Suprapubic skin (tissue), 4 donors: ENCODE data around the gene CREB3L1. TPM values are rescaled to one million over a fixed set of nuclear protein-coding genes. Genes with fewer than 3 reads are reported as not detected.

Experiments
- DNase-seq, 2 donors: peaks; one replicate each; pipeline ENCODE4 v3.0.0-alpha.2; 2019; ENCODE audit warnings: low spot score in 2 of 2
- H3K27ac ChIP-seq: fragments of 200-600 bp; sonication (generic); one replicate; pipeline ENCODE4 v1.5.1; 2019
- H3K27me3 ChIP-seq: fragments of 200-600 bp; sonication (generic); one replicate; pipeline ENCODE4 v1.5.1; 2019
- H3K36me3 ChIP-seq: fragments of 200-600 bp; sonication (generic); one replicate; pipeline ENCODE4 v1.5.1; 2019
- H3K4me1 ChIP-seq: fragments of 200-600 bp; sonication (generic); one replicate; pipeline ENCODE4 v1.5.1; 2019
- H3K4me3 ChIP-seq: fragments of 200-600 bp; sonication (generic); one replicate; pipeline ENCODE4 v1.5.1; 2019; ENCODE audit warnings: mild to moderate bottlenecking
- H3K9me3 ChIP-seq: fragments of 200-600 bp; sonication (generic); one replicate; pipeline ENCODE4 v1.5.1; 2019
- CTCF ChIP-seq, 2 donors: fragments of 200-600 bp in 1 of 2; fragments of 450-650 bp in 1 of 2; sonication (generic) in 1 of 2; IDR thresholded peaks; one replicate each; pipeline ENCODE4 v1.5.1; 2016 to 2019; ENCODE audit warnings: antibody characterized with exemption in 2 of 2, mild to moderate bottlenecking in 1 of 2, moderate library complexity in 1 of 2
- EP300 ChIP-seq: sonication (generic); formaldehyde crosslinking; IDR thresholded peaks from one replicate; pipeline ENCODE4 v1.6.1; 2017; ENCODE audit warnings: antibody characterized with exemption
- POLR2A ChIP-seq, 2 donors: fragments of 450-650 bp; IDR thresholded peaks; one replicate each; pipeline ENCODE4 v1.6.1; 2017; ENCODE audit warnings: antibody characterized with exemption in 2 of 2, mild to moderate bottlenecking in 2 of 2, moderate library complexity in 2 of 2
- POLR2AphosphoS5 ChIP-seq, 3 donors: sonication (generic); formaldehyde crosslinking; IDR thresholded peaks; one replicate each; pipeline ENCODE4 v1.6.1; 2017; ENCODE audit warnings: antibody characterized with exemption in 3 of 3
- WGBS: methylation state at CpG from one replicate; pipeline ENCODE4 v1.1.5; 2018; 5-methylcytosine and 5-hydroxymethylcytosine counted together
- total RNA-seq, 4 donors: library from RNA; depleted of rRNA; stranded (reverse); fragments of >200 nt; gene quantifications; one replicate each; pipeline ENCODE4 v1.1.0, GENCODE V29; 2016

The CREB3L1 gene
- total RNA-seq, 4 donors from 2014 or later: 0.79 to 2.3 (median 1.5) TPM

DNA sequence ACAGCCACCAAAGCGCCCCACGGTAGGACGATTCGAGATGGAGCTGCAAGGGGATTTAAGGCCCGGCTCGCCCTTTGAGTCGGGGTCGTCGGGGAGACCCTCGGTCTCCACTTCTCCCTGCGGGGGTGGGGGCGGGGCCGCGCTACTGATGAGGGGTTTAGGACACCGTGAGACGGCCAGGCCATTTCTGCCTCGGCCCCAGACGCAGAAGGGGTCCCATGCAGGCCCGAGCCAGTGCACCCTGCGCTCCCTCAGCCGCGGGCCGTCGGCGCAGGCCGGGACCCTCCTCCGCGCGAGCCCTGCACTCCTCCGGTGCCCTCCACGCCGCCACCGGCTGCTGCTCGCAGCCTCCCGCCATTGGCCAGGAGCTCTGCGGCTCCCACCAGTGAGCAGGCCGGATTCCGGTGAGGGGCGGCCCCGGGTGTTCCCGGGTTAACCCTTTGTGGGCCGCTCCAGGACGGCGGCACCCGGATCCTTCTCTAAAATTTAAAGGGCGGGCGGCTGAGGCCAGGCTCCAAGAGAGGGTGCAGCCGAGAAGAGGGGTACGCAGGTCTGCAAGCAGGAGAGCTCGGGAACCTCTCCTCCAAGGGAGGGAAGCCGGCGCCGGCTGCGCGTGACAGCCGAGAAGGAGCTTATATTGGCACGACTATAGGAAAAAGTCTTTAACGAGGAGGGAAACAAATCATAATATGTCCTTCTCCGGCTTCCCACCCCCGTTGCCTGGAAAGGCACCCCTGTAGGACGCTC lies 18.0 kb downstream of the CREB3L1 start:
- peaks cover 58% of the 10 kb centered on the region for H3K4me1 ChIP-seq
- H3K27ac ChIP-seq: peak overlapping the region; percentile 76
- H3K9me3 ChIP-seq: no peaks in the 10 kb centered on the region
- WGBS: 1% methylated on average over 33 of the region's 61 CpGs
- peaks cover 5% of the 10 kb centered on the region for H3K27me3 ChIP-seq
- no peak for TF ChIP-seq POLR2AphosphoS5 (IDR thresholded peaks at IDR 0.05)
- TF ChIP-seq POLR2A (IDR thresholded peaks at IDR 0.05): no peak
- peak overlapping the region; percentile 49 for H3K4me3 ChIP-seq
- H3K36me3 ChIP-seq: no peaks in the 10 kb centered on the region
- DNase-seq: peak in 1 of 2 donors; percentile 82

GRCh38 chr11:46296059-46296527 lies 18.6 kb downstream of the CREB3L1 start:
- H3K36me3 ChIP-seq: no peaks in the 10 kb centered on the region
- DNase-seq: no peak
- no peaks in the 10 kb centered on the region for H3K9me3 ChIP-seq
- TF ChIP-seq CTCF (IDR thresholded peaks at IDR 0.05) (no peak), POLR2A (IDR thresholded peaks at IDR 0.05) (no peak), EP300 (no peak), POLR2AphosphoS5 (IDR thresholded peaks at IDR 0.05) (no peak)
- peak overlapping the region; percentile 49 for H3K4me3 ChIP-seq
- peak overlapping the region; percentile 28 for H3K27ac ChIP-seq
- WGBS: 10% methylated on average over 18 of the region's 18 CpGs
- H3K4me1 ChIP-seq: peaks cover 54% of the 10 kb centered on the region
- peaks cover 5% of the 10 kb centered on the region for H3K27me3 ChIP-seq

DNA sequence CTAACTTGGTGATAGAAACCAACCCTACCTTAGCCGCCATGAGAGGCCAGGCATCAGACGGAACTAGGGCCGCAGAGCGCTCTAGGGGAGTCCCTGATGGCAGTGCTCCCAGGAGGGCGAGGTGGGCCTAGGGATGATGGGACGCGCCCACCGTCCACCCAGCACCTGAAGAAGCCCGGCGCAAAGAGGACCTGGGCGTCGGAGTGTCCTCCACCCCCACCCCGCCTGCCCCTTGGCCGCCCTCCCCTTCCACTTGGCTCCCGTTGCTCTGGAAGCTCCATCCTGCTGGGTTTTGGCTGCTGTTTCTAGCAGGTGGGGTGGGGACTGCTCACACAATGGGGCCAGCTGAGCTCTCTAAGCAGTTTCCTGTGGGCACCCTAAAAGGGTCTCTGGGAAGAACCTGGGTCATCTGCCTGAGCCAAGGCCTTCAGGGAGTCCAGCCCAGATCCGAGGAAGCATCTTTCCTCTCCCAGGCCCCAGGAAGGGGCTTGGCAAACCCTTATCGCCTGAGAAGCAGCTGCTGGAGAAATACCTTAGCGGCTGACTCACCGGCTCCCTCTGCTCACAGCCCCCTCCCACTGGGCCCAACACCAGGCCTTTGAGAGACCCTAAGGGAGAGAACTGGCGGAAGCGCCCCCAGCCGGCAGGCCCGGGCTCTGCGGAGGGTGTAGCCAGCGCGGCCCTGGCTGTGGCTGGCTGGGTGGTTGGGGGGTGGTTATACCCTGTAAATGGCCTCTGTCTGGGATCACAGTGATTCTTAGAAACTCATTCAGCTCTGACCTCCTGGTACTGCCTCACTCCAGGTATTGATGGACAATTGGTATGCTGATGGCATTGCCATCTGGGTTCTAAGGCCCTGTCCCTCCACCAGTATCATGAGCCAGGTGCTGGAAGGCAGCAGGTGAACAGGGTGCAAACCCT lies 19.3 kb downstream of the CREB3L1 start:
- 34% methylated on average over 8 of the region's 26 CpGs for WGBS
- H3K36me3 ChIP-seq: no peaks in the 10 kb centered on the region
- TF ChIP-seq EP300: no peak
- TF ChIP-seq CTCF (IDR thresholded peaks at IDR 0.05): peak in 1 of 2 donors; percentile 29
- DNase-seq: no peak
- H3K27me3 ChIP-seq: peaks cover 5% of the 10 kb centered on the region
- H3K4me1 ChIP-seq: peaks cover 50% of the 10 kb centered on the region
- H3K4me3 ChIP-seq: peak overlapping the region; percentile 49
- H3K27ac ChIP-seq: peak overlapping the region; percentile 28
- H3K9me3 ChIP-seq: no peaks in the 10 kb centered on the region

DNA sequence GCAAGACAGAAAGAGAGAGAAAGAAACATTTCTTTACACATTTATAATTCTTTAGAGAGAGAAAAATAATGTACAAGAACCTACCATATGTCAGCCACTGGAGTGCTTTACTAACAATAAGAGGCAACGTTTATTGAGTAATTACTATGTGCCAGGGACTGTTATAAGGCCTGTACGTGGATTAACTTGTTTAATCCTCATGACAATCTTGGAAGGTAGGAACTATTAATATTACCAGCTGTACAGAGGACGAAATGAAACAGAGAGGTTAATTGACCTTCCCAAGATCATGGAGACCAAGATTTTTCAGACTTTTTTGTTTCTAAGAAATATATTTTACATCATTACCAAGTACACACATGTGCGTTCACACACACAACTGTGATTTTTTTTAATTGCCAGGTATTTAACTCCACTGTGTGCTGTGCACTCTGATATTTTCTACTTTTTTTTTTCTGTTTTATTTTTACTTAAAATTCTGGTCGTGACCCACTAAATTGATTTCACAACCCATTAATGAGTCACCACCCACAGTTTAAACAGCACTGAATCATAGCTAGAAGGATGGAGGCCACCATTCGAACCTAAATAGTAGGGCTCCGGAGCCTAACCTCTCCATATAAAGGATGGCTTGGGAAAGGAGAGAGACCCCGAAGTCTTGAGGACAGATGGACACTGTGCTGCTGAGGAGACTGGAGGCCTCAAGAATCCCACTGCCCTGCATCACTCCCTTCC lies 21.4 kb downstream of the CREB3L1 start:
- H3K9me3 ChIP-seq: no peaks in the 10 kb centered on the region
- no peak for DNase-seq
- peaks cover 34% of the 10 kb centered on the region for H3K4me1 ChIP-seq
- no peak overlapping the region for H3K4me3 ChIP-seq
- TF ChIP-seq POLR2AphosphoS5 (IDR thresholded peaks at IDR 0.05): no peak
- no peak for TF ChIP-seq EP300
- TF ChIP-seq CTCF (IDR thresholded peaks at IDR 0.05): no peak
- TF ChIP-seq POLR2A (IDR thresholded peaks at IDR 0.05): no peak
- H3K27ac ChIP-seq: peak overlapping the region; percentile 12
- WGBS: 52% methylated on average over 8 of the region's 8 CpGs
- no peaks in the 10 kb centered on the region for H3K36me3 ChIP-seq
- H3K27me3 ChIP-seq: peaks cover 5% of the 10 kb centered on the region

DNA sequence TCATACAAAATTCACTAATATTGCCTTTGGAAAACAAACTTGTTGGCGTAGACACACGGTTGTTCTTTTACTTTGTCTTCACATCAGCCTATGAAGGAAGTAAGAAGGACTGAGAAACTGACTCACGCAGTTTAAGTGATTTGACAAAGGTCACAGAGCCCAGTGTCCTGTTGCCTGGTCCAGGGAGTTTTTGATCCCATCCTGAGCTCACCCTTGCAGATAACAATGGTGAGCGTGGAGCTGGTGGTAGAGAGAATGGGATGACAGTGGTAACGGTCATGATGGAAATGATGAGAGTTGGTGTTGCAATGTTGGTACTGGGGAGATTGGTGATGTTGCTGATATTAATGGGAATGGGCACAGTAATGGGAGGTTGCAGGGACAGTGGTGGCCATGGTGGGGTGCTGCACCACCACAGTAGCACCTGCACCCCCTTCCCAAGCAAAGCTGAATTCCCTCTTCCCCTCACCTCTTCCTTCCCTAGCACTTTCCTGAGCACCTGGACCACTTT lies 22.0 kb downstream of the CREB3L1 start:
- peak overlapping the region; percentile 12 for H3K27ac ChIP-seq
- H3K36me3 ChIP-seq: no peaks in the 10 kb centered on the region
- H3K4me3 ChIP-seq: no peak overlapping the region
- peaks cover 30% of the 10 kb centered on the region for H3K4me1 ChIP-seq
- no peak for DNase-seq
- H3K27me3 ChIP-seq: peaks cover 5% of the 10 kb centered on the region
- TF ChIP-seq POLR2A (IDR thresholded peaks at IDR 0.05) (no peak), CTCF (IDR thresholded peaks at IDR 0.05) (no peak), POLR2AphosphoS5 (IDR thresholded peaks at IDR 0.05) (no peak), EP300 (no peak)
- no peaks in the 10 kb centered on the region for H3K9me3 ChIP-seq
- WGBS: 83% methylated on average over 5 of the region's 5 CpGs
